WTC11 (cell line): ENCODE results near the gene MSI2. TPM values are rescaled to one million over a fixed set of nuclear protein-coding genes. Genes with fewer than 3 reads are reported as not detected.

Experiments used
- ATAC-seq: fragments of 200-7000 bp; cut with Tn5 transposase; 2 replicates; pipeline ENCODE4 v1.10.0; 2021; ENCODE audit warnings: mild to moderate bottlenecking, moderate library complexity
- CTCF ChIA-PET: fragments of 300-600 bp; sonication (Branson Sonifier 250); formaldehyde crosslinking; loops from one replicate; lab custom pipeline; 2021; ENCODE audit warnings: antibody characterized with exemption; lab: Charles Lee
- POLR2A ChIA-PET: fragments of 350-600 bp; sonication (Branson Sonifier 250); formaldehyde crosslinking; loops from one replicate; lab custom pipeline; 2021; ENCODE audit warnings: antibody characterized with exemption; lab: Charles Lee
- DNase-seq: peaks from one replicate; pipeline ENCODE4 v3.0.0; 2021; ENCODE audit warnings: low spot score
- H3K27ac Mint-ChIP-seq: 2 replicates; pipeline ENCODE4 v1.8.0; 2021; ENCODE audit warnings: mixed read lengths
- H3K27me3 Mint-ChIP-seq: 2 replicates; pipeline ENCODE4 v1.8.0; 2021; ENCODE audit warnings: low read depth, mild to moderate bottlenecking, moderate library complexity, mixed read lengths
- H3K36me3 Mint-ChIP-seq: 2 replicates; pipeline ENCODE4 v1.8.0; 2021; ENCODE audit warnings: mixed read lengths
- H3K4me1 Mint-ChIP-seq: 2 replicates; pipeline ENCODE4 v1.8.0; 2022; ENCODE audit warnings: mixed read lengths
- H3K4me3 Mint-ChIP-seq: 2 replicates; pipeline ENCODE4 v1.8.0; 2021; ENCODE audit warnings: mild to moderate bottlenecking, moderate library complexity, mixed read lengths
- H3K9me3 Mint-ChIP-seq: 2 replicates; pipeline ENCODE4 v1.8.0; 2021; ENCODE audit warnings: mixed read lengths
- CREB1 ChIP-seq: sonication (generic); formaldehyde crosslinking; IDR thresholded peaks from 2 replicates; pipeline ENCODE4 v1.8.0; 2023; ENCODE audit warnings: mild to moderate bottlenecking, missing genetic modification reagents
- FOXP1 ChIP-seq: sonication (generic); formaldehyde crosslinking; IDR thresholded peaks from 2 replicates; pipeline ENCODE4 v1.8.0; 2022; ENCODE audit warnings: missing genetic modification reagents, mild to moderate bottlenecking, moderate library complexity, borderline replicate concordance
- GABPB1 ChIP-seq: sonication (generic); formaldehyde crosslinking; IDR thresholded peaks from 2 replicates; pipeline ENCODE4 v1.8.1; 2023; ENCODE audit warnings: mild to moderate bottlenecking, missing genetic modification reagents
- GTF2I ChIP-seq: fragments of 250-450 bp; sonication (Bioruptor Pico); conservative IDR thresholded peaks from 2 replicates; pipeline ENCODE4 v1.4.0; 2021; ENCODE audit warnings: mild to moderate bottlenecking
- JUN ChIP-seq: sonication (generic); formaldehyde crosslinking; IDR thresholded peaks from 2 replicates; pipeline ENCODE4 v1.8.0; 2023; ENCODE audit warnings: mild to moderate bottlenecking, missing genetic modification reagents
- MXD4 ChIP-seq: fragments of 250-450 bp; sonication (Bioruptor Pico); IDR thresholded peaks from 2 replicates; pipeline ENCODE4 v1.8.0; 2021; ENCODE audit warnings: mild to moderate bottlenecking, moderate library complexity, borderline replicate concordance
- NFYB ChIP-seq: sonication (generic); formaldehyde crosslinking; conservative IDR thresholded peaks from 2 replicates; pipeline ENCODE4 v1.8.0; 2022; ENCODE audit warnings: low read depth, missing genetic modification reagents
- NR3C1 ChIP-seq: sonication (generic); formaldehyde crosslinking; conservative IDR thresholded peaks from 2 replicates; pipeline ENCODE4 v1.8.1; 2023; ENCODE audit warnings: low read depth, mild to moderate bottlenecking, missing genetic modification reagents
- TP53 ChIP-seq: sonication (generic); formaldehyde crosslinking; IDR thresholded peaks from 2 replicates; pipeline ENCODE4 v1.8.1; 2023; ENCODE audit warnings: mild to moderate bottlenecking, missing genetic modification reagents
- ZNF138 ChIP-seq: sonication (generic); formaldehyde crosslinking; conservative IDR thresholded peaks from 2 replicates; pipeline ENCODE4 v1.8.1; 2022; ENCODE audit warnings: mild to moderate bottlenecking, moderate library complexity, missing genetic modification reagents
- ZNF219 ChIP-seq: sonication (generic); formaldehyde crosslinking; IDR thresholded peaks from 2 replicates; pipeline ENCODE4 v1.8.0; 2023; ENCODE audit warnings: missing genetic modification reagents, mild to moderate bottlenecking, borderline replicate concordance
- ZNF423 ChIP-seq: fragments of 250-450 bp; sonication (Bioruptor Pico); IDR thresholded peaks from 2 replicates; pipeline ENCODE4 v2.1.2; 2022; ENCODE audit warnings: mild to moderate bottlenecking, moderate library complexity
- total RNA-seq: library from RNA; stranded (reverse); gene quantifications from 3 replicates; pipeline ENCODE4 v1.2.3, GENCODE V29; 2021
- TF ChIP-seq, protein P1 (sequence below): fragments of 250-450 bp; sonication (Bioruptor Pico); IDR thresholded peaks from 2 replicates; pipeline ENCODE4 v1.9.0; 2021; ENCODE audit warnings: mild to moderate bottlenecking, borderline replicate concordance
- TF ChIP-seq, protein P2 (sequence below): fragments of 200-600 bp; IDR thresholded peaks from 2 replicates; pipeline ENCODE4 v1.8.0; 2022; ENCODE audit warnings: antibody characterized with exemption
- TF ChIP-seq, protein P3 (sequence below): sonication (generic); formaldehyde crosslinking; IDR thresholded peaks from 2 replicates; pipeline ENCODE4 v1.8.1; 2023; ENCODE audit warnings: mild to moderate bottlenecking, moderate library complexity, missing genetic modification reagents
- TF ChIP-seq, protein P4 (sequence below): sonication (generic); formaldehyde crosslinking; IDR thresholded peaks from 2 replicates; pipeline ENCODE4 v1.8.0; 2022; ENCODE audit warnings: mild to moderate bottlenecking, missing genetic modification reagents
- TF ChIP-seq, protein P5 (sequence below): sonication (generic); formaldehyde crosslinking; IDR thresholded peaks from 2 replicates; pipeline ENCODE4 v1.8.1; 2023; ENCODE audit warnings: mild to moderate bottlenecking, missing genetic modification reagents, borderline replicate concordance
- TF ChIP-seq, protein P6 (sequence below): sonication (generic); formaldehyde crosslinking; IDR thresholded peaks from 2 replicates; pipeline ENCODE4 v1.8.1; 2022; ENCODE audit warnings: mild to moderate bottlenecking, missing genetic modification reagents, moderate library complexity, borderline replicate concordance

Gene MSI2
- total RNA-seq, 1 experiment from 2014 or later, result 82.1 TPM

DNA sequence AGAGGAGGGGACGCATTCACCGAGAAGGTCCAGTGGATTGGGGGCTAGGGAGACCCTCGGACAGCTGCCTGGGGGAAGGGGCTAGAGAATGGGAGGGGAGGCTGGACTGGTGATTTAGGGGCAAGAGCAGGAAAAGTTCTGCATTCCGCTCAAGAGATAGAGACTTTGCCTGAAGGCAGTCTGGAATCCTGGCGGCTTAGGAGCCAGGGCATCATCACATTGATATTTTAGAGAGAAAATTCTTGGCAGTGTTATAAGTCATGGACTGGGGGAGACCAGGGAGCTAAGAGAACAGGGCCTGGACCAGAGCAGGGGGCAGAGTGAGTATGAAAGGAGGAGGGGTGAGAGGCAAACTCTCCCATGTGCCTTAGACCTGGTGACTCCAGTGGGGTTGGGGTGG lies 35.8 kb downstream of the MSI2 start:
- H3K36me3 Mint-ChIP-seq, result peaks cover 7% of the 10 kb centered on the region
- H3K9me3 Mint-ChIP-seq, result no peaks in the 10 kb centered on the region
- H3K4me1 Mint-ChIP-seq, result peaks cover 62% of the 10 kb centered on the region
- DNase-seq (no peak), ATAC-seq (no peak)
- no peaks in the 10 kb centered on the region for H3K27me3 Mint-ChIP-seq
- CTCF ChIA-PET, result interaction anchor here (1.0 kb wide), 1 partner anchor 49 kb away, joined by 3 read pairs; no protein-coding TSS in a partner anchor
- no peak for TF ChIP-seq FOXP1 (CRISPR knock-in tag)
- no peak for TF ChIP-seq MXD4 (CRISPR knock-in tag)
- TF ChIP-seq, protein P1, sequence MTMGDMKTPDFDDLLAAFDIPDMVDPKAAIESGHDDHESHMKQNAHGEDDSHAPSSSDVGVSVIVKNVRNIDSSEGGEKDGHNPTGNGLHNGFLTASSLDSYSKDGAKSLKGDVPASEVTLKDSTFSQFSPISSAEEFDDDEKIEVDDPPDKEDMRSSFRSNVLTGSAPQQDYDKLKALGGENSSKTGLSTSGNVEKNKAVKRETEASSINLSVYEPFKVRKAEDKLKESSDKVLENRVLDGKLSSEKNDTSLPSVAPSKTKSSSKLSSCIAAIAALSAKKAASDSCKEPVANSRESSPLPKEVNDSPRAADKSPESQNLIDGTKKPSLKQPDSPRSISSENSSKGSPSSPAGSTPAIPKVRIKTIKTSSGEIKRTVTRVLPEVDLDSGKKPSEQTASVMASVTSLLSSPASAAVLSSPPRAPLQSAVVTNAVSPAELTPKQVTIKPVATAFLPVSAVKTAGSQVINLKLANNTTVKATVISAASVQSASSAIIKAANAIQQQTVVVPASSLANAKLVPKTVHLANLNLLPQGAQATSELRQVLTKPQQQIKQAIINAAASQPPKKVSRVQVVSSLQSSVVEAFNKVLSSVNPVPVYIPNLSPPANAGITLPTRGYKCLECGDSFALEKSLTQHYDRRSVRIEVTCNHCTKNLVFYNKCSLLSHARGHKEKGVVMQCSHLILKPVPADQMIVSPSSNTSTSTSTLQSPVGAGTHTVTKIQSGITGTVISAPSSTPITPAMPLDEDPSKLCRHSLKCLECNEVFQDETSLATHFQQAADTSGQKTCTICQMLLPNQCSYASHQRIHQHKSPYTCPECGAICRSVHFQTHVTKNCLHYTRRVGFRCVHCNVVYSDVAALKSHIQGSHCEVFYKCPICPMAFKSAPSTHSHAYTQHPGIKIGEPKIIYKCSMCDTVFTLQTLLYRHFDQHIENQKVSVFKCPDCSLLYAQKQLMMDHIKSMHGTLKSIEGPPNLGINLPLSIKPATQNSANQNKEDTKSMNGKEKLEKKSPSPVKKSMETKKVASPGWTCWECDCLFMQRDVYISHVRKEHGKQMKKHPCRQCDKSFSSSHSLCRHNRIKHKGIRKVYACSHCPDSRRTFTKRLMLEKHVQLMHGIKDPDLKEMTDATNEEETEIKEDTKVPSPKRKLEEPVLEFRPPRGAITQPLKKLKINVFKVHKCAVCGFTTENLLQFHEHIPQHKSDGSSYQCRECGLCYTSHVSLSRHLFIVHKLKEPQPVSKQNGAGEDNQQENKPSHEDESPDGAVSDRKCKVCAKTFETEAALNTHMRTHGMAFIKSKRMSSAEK (CRISPR knock-in tag), result no peak
- TF ChIP-seq, protein P2, sequence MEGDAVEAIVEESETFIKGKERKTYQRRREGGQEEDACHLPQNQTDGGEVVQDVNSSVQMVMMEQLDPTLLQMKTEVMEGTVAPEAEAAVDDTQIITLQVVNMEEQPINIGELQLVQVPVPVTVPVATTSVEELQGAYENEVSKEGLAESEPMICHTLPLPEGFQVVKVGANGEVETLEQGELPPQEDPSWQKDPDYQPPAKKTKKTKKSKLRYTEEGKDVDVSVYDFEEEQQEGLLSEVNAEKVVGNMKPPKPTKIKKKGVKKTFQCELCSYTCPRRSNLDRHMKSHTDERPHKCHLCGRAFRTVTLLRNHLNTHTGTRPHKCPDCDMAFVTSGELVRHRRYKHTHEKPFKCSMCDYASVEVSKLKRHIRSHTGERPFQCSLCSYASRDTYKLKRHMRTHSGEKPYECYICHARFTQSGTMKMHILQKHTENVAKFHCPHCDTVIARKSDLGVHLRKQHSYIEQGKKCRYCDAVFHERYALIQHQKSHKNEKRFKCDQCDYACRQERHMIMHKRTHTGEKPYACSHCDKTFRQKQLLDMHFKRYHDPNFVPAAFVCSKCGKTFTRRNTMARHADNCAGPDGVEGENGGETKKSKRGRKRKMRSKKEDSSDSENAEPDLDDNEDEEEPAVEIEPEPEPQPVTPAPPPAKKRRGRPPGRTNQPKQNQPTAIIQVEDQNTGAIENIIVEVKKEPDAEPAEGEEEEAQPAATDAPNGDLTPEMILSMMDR, result no peak
- TF ChIP-seq ZNF219, result no peak
- H3K27ac Mint-ChIP-seq, result peak overlapping the region; percentile 37; the same call in 1 of the 2 replicates
- POLR2A ChIA-PET, result no interaction called here
- H3K4me3 Mint-ChIP-seq, result no peak overlapping the region

DNA sequence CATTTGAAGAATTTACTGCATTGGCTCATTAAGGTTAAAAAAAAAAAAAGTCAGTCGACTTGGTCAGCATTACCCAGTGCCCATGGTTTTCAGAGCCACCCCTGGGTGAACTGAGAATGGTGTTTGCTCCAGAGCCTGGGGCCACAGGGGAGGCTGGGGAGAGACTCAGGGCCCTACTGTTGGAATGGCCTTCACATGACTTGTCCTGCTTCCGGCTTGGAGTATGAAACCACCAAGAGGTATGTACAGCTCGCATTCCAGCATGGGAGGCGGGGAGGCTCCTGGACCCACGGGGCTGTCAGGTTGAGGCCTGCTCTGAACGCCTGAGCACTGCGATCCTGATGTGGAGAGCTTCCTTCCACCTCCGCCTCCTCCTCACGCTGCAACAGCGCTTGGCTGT lies 36.8 kb downstream of the MSI2 start:
- Mint-ChIP-seq H3K4me3 (no peak overlapping the region), H3K4me1 (peaks cover 52% of the 10 kb centered on the region), H3K36me3 (peaks cover 17% of the 10 kb centered on the region), H3K27ac (no peak overlapping the region; the same call in 1 of the 2 replicates), H3K9me3 (peaks cover 8% of the 10 kb centered on the region), H3K27me3 (no peaks in the 10 kb centered on the region)
- no peak for ATAC-seq
- DNase-seq, result no peak
- TF ChIP-seq GABPB1, result 0 out of 2 replicates have a peak, but pooled peaks have one; percentile 33
- no peak for TF ChIP-seq ZNF219
- ChIA-PET CTCF (no interaction called here), POLR2A (no interaction called here)

DNA sequence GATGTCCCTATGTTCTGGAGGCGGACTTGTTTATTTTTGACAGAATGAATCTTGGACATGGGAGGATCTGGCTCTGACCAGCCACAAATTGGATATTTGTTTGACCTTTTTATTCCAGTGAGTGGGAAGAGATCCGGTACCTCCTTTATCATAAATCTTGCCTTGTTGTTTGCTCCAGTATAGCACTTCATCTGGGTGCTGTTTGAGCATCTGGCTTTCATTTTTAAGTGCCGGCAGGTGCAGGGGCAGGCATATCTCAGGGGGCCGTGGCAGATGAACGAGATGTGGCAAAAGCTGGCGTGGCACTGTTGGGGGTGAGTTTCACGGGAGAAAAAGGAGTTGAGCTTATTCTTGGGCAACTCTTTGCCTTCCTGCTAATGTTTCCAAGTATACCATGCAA lies 37.8 kb downstream of the MSI2 start:
- H3K36me3 Mint-ChIP-seq, result peaks cover 28% of the 10 kb centered on the region
- POLR2A ChIA-PET, result no interaction called here
- peak overlapping the region; percentile 34 for H3K27ac Mint-ChIP-seq
- H3K9me3 Mint-ChIP-seq, result peaks cover 16% of the 10 kb centered on the region
- H3K27me3 Mint-ChIP-seq, result no peaks in the 10 kb centered on the region
- peaks cover 44% of the 10 kb centered on the region for H3K4me1 Mint-ChIP-seq
- CTCF ChIA-PET, result interaction anchor here (0.8 kb wide), 1 partner anchor 51 kb away, joined by 4 read pairs; no protein-coding TSS in a partner anchor
- no peak for ATAC-seq
- no peak overlapping the region for H3K4me3 Mint-ChIP-seq
- DNase-seq, result no peak
- TF ChIP-seq, protein P3, sequence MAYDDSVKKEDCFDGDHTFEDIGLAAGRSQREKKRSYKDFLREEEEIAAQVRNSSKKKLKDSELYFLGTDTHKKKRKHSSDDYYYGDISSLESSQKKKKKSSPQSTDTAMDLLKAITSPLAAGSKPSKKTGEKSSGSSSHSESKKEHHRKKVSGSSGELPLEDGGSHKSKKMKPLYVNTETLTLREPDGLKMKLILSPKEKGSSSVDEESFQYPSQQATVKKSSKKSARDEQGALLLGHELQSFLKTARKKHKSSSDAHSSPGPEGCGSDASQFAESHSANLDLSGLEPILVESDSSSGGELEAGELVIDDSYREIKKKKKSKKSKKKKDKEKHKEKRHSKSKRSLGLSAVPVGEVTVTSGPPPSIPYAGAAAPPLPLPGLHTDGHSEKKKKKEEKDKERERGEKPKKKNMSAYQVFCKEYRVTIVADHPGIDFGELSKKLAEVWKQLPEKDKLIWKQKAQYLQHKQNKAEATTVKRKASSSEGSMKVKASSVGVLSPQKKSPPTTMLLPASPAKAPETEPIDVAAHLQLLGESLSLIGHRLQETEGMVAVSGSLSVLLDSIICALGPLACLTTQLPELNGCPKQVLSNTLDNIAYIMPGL (CRISPR knock-in tag), result no peak
- TF ChIP-seq NR3C1 (CRISPR knock-in tag) (no peak), GTF2I (CRISPR knock-in tag) (no peak), ZNF423 (CRISPR knock-in tag) (no peak), JUN (CRISPR knock-in tag) (no peak), ZNF138 (CRISPR knock-in tag) (no peak), CREB1 (CRISPR knock-in tag) (no peak), TP53 (no peak), NFYB (CRISPR knock-in tag) (no peak), FOXP1 (CRISPR knock-in tag) (no peak)
- TF ChIP-seq, protein P4, sequence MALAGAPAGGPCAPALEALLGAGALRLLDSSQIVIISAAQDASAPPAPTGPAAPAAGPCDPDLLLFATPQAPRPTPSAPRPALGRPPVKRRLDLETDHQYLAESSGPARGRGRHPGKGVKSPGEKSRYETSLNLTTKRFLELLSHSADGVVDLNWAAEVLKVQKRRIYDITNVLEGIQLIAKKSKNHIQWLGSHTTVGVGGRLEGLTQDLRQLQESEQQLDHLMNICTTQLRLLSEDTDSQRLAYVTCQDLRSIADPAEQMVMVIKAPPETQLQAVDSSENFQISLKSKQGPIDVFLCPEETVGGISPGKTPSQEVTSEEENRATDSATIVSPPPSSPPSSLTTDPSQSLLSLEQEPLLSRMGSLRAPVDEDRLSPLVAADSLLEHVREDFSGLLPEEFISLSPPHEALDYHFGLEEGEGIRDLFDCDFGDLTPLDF (CRISPR knock-in tag), result no peak
- TF ChIP-seq, protein P5, sequence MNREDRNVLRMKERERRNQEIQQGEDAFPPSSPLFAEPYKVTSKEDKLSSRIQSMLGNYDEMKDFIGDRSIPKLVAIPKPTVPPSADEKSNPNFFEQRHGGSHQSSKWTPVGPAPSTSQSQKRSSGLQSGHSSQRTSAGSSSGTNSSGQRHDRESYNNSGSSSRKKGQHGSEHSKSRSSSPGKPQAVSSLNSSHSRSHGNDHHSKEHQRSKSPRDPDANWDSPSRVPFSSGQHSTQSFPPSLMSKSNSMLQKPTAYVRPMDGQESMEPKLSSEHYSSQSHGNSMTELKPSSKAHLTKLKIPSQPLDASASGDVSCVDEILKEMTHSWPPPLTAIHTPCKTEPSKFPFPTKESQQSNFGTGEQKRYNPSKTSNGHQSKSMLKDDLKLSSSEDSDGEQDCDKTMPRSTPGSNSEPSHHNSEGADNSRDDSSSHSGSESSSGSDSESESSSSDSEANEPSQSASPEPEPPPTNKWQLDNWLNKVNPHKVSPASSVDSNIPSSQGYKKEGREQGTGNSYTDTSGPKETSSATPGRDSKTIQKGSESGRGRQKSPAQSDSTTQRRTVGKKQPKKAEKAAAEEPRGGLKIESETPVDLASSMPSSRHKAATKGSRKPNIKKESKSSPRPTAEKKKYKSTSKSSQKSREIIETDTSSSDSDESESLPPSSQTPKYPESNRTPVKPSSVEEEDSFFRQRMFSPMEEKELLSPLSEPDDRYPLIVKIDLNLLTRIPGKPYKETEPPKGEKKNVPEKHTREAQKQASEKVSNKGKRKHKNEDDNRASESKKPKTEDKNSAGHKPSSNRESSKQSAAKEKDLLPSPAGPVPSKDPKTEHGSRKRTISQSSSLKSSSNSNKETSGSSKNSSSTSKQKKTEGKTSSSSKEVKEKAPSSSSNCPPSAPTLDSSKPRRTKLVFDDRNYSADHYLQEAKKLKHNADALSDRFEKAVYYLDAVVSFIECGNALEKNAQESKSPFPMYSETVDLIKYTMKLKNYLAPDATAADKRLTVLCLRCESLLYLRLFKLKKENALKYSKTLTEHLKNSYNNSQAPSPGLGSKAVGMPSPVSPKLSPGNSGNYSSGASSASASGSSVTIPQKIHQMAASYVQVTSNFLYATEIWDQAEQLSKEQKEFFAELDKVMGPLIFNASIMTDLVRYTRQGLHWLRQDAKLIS, result no peak
- TF ChIP-seq, protein P6, sequence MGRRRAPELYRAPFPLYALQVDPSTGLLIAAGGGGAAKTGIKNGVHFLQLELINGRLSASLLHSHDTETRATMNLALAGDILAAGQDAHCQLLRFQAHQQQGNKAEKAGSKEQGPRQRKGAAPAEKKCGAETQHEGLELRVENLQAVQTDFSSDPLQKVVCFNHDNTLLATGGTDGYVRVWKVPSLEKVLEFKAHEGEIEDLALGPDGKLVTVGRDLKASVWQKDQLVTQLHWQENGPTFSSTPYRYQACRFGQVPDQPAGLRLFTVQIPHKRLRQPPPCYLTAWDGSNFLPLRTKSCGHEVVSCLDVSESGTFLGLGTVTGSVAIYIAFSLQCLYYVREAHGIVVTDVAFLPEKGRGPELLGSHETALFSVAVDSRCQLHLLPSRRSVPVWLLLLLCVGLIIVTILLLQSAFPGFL (CRISPR knock-in tag), result no peak
